OCI-LY7 (cell line): ENCODE results near the gene MYO9A. TPM values are rescaled to one million over a fixed set of nuclear protein-coding genes. Genes with fewer than 3 reads are reported as not detected.

Experiments used
- BruUV-seq: library from RNA; stranded (reverse); fragments of 400-500 nt; replicated peaks from 2 replicates; lab custom pipeline; 2021; lab: Mats Ljungman, UMichigan
- CTCF ChIA-PET: fragments of 300-600 bp; sonication (Branson Sonifier 250); formaldehyde crosslinking; loops from one replicate; lab custom pipeline; 2022; ENCODE audit warnings: antibody characterized with exemption; ENCODE audit not compliant: unreplicated experiment; lab: Charles Lee
- POLR2A ChIA-PET: fragments of 300-600 bp; sonication (Branson Sonifier 250); formaldehyde crosslinking; loops from one replicate; lab custom pipeline; 2022; ENCODE audit warnings: antibody characterized with exemption; lab: Charles Lee
- DNase-seq: peaks from one replicate; pipeline ENCODE4 v3.0.0-alpha.2; 2015; ENCODE audit warnings: low spot score
- H2AFZ ChIP-seq: fragments of 200-600 bp; sonication (generic), shearing (Covaris generic); 2 replicates; pipeline ENCODE4 v1.6.1; 2014; ENCODE audit warnings: mild to moderate bottlenecking, antibody characterized with exemption, low read length, moderate library complexity
- H3K27ac ChIP-seq: fragments of 200-600 bp; sonication (generic); 2 replicates; pipeline ENCODE4 v1.5.1; 2014; ENCODE audit warnings: mixed run types, low read depth, mild to moderate bottlenecking, moderate library complexity, low read length, inconsistent platforms; ENCODE audit not compliant: poor library complexity, severe bottlenecking
- H3K36me3 ChIP-seq: fragments of 200-600 bp; sonication (generic); 2 replicates; pipeline ENCODE4 v1.6.1; 2014; ENCODE audit warnings: mild to moderate bottlenecking, antibody characterized with exemption, low read length, moderate library complexity, mixed read lengths; ENCODE audit not compliant: insufficient read depth
- H3K4me1 ChIP-seq: fragments of 200-600 bp; sonication (generic); 2 replicates; pipeline ENCODE4 v1.5.1; 2014; ENCODE audit warnings: mild to moderate bottlenecking, low read length; ENCODE audit not compliant: insufficient read depth, poor library complexity, severe bottlenecking
- H3K4me2 ChIP-seq: fragments of 200-600 bp; sonication (generic); 2 replicates; pipeline ENCODE4 v1.6.1; 2014; ENCODE audit warnings: mild to moderate bottlenecking, low read length
- H3K4me3 ChIP-seq: fragments of 200-600 bp; sonication (generic); 2 replicates; pipeline ENCODE4 v1.5.1; 2014; ENCODE audit warnings: mild to moderate bottlenecking, low read depth, low read length; ENCODE audit not compliant: poor library complexity, severe bottlenecking
- H3K79me2 ChIP-seq: fragments of 200-600 bp; sonication (generic); 2 replicates; pipeline ENCODE4 v1.6.1; 2016; ENCODE audit warnings: low read depth, mild to moderate bottlenecking, low read length, moderate library complexity, mixed read lengths; ENCODE audit not compliant: insufficient read depth
- H3K9me2 ChIP-seq: fragments of 200-600 bp; sonication (generic); 2 replicates; pipeline ENCODE4 v1.6.1; 2016; ENCODE audit warnings: mild to moderate bottlenecking, low read length, mixed read lengths; ENCODE audit not compliant: insufficient read depth
- H3K9me3 ChIP-seq: fragments of 200-600 bp; sonication (generic); 2 replicates; pipeline ENCODE4 v1.6.1; 2014; ENCODE audit warnings: mild to moderate bottlenecking, mixed run types, low read length, mixed read lengths
- H4K20me1 ChIP-seq: fragments of 200-600 bp; sonication (generic); 2 replicates; pipeline ENCODE4 v1.6.1; 2014; ENCODE audit warnings: mild to moderate bottlenecking, antibody characterized with exemption, low read length, moderate library complexity, mixed read lengths; ENCODE audit not compliant: insufficient read depth
- EZH2phosphoT487 ChIP-seq: fragments of 200-600 bp; sonication (generic); IDR thresholded peaks from 2 replicates; pipeline ENCODE4 v1.6.1; 2018; ENCODE audit warnings: low read depth, borderline replicate concordance, mild to moderate bottlenecking, mixed run types, antibody characterized with exemption, low read length, moderate library complexity, mixed read lengths
- intact Hi-C: fragments of 100-400 bp; cut with micrococcal nuclease; formaldehyde crosslinking; loops from one replicate; pipeline ENCODE4 v1.10.0; 2022; ENCODE audit not compliant: unreplicated experiment
- total RNA-seq, 2 experiments: library from RNA; depleted of rRNA in 1 of 2; stranded (reverse); fragments of >200 nt in 1 of 2; shearing (Covaris generic) in 1 of 2; gene quantifications; 2 replicates each; pipeline ENCODE4 v1.2.3, GENCODE V29; 2014 to 2022
- TF ChIP-seq, protein P1 (sequence below): fragments of 200-600 bp; sonication (generic); conservative IDR thresholded peaks from 2 replicates; pipeline ENCODE4 v1.5.1; 2014; ENCODE audit warnings: mild to moderate bottlenecking, antibody characterized with exemption, low read length, moderate library complexity, mixed read lengths

MYO9A gene
- total RNA-seq, 2 experiments from 2014 or later, result 26.4 to 125 TPM

- TF ChIP-seq, protein P1, sequence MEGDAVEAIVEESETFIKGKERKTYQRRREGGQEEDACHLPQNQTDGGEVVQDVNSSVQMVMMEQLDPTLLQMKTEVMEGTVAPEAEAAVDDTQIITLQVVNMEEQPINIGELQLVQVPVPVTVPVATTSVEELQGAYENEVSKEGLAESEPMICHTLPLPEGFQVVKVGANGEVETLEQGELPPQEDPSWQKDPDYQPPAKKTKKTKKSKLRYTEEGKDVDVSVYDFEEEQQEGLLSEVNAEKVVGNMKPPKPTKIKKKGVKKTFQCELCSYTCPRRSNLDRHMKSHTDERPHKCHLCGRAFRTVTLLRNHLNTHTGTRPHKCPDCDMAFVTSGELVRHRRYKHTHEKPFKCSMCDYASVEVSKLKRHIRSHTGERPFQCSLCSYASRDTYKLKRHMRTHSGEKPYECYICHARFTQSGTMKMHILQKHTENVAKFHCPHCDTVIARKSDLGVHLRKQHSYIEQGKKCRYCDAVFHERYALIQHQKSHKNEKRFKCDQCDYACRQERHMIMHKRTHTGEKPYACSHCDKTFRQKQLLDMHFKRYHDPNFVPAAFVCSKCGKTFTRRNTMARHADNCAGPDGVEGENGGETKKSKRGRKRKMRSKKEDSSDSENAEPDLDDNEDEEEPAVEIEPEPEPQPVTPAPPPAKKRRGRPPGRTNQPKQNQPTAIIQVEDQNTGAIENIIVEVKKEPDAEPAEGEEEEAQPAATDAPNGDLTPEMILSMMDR, result no peak
- no peak for TF ChIP-seq EZH2phosphoT487
- Histone ChIP-seq H3K4me2 (no peak overlapping the region), H4K20me1 (no peaks in the 10 kb centered on the region), H3K4me1 (no peaks in the 10 kb centered on the region), H3K36me3 (no peaks in the 10 kb centered on the region), H3K79me2 (no peaks in the 10 kb centered on the region), H3K27ac (no peak overlapping the region), H3K9me3 (no peaks in the 10 kb centered on the region), H3K4me3 (no peak overlapping the region), H3K9me2 (no peaks in the 10 kb centered on the region), H2AFZ (peak overlapping the region; percentile 16; the same call in 1 of the 2 replicates)
- DNase-seq, result no peak
- BruUV-seq, result no TSS peak
- ChIA-PET CTCF (interaction anchor here (0.5 to 1.1 kb wide), 4 partner anchors 27 to 389 kb away, joined by 3 to 4 read pairs (median 3); no protein-coding TSS in a partner anchor), POLR2A (no interaction called here)
- intact Hi-C loops, result no loop called here
Observed at GRCh38 chr15:71781179-71781964, 336.6 kb downstream of the MYO9A start.

DNA sequence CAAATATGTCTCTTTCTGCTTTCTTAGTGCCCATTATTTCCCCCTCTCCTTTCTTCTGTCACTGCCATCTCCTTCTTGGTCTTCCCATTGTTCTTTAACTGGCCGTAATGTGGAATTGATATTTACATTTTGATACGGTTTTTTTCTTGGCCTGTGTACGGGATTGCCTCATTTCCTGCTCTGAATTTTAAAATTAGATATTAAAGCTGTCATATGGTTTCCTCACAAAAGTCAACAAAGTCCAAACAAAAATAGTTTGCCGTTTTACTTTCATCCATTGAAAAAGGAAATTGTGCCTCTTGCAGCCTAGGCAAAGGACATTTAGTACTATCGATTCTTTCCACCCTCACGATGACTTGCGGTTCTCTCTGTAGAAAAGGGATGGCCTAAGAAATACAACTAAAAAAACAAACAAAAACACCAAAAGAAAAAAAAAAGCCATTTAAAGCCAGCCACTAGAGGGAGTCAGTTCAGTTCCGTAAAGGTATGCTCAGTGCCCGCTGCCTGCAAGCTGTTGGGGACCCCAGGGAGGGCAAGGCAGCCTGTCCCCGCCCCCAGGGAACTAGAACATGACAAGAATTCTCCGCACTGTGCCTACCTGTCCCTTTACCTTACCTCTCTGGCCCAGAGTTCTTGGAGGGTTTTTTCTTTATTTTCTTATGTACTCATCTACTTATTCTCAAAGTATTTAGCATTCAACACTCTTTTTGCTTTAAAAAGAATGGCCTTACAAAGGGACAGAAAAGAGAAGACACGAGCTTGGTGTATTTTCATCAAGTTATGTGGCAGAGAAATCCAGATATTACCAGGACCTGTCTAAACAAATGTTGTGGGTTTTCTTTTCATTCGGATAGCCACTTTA, 337.6 kb downstream of the MYO9A start:
- H4K20me1 ChIP-seq, result no peaks in the 10 kb centered on the region
- H3K9me2 ChIP-seq, result no peaks in the 10 kb centered on the region
- ChIA-PET POLR2A (no interaction called here), CTCF (interaction anchor here (0.6 to 1.1 kb wide), 3 partner anchors 363 to 375 kb away, joined by 3 to 4 read pairs (median 3); no protein-coding TSS in a partner anchor)
- no TSS peak for BruUV-seq
- H3K36me3 ChIP-seq, result no peaks in the 10 kb centered on the region
- DNase-seq, result peak; percentile 73
- H2AFZ ChIP-seq, result peak overlapping the region; percentile 52; the same call in 1 of the 2 replicates
- TF ChIP-seq, protein P1, result peak; percentile 96
- no peak for TF ChIP-seq EZH2phosphoT487
- H3K9me3 ChIP-seq, result no peaks in the 10 kb centered on the region
- peak overlapping the region; percentile 50 for H3K4me2 ChIP-seq
- H3K4me1 ChIP-seq, result no peaks in the 10 kb centered on the region
- H3K27ac ChIP-seq, result no peak overlapping the region
- H3K79me2 ChIP-seq, result no peaks in the 10 kb centered on the region
- intact Hi-C loops, result loop anchor here (1.0 kb wide), 1 partner anchor 376 kb away; no protein-coding TSS in a partner anchor
- H3K4me3 ChIP-seq, result no peak overlapping the region
